Neural crest cell (in vitro differentiated cells): ENCODE measurements around the gene AMMECR1. TPM values are rescaled to one million over a fixed set of nuclear protein-coding genes. Genes with fewer than 3 reads are reported as not detected.

Source experiments
- DNase-seq: peaks from one replicate; pipeline ENCODE4 v3.0.0; 2021; ENCODE audit warnings: low read depth, mixed read lengths, low spot score
- H3K27ac Mint-ChIP-seq: one replicate; pipeline ENCODE4 v1.8.0; 2021; ENCODE audit warnings: mild to moderate bottlenecking, mixed read lengths; ENCODE audit not compliant: unreplicated experiment
- H3K27me3 Mint-ChIP-seq: 2 replicates; pipeline ENCODE4 v1.8.0; 2021; ENCODE audit warnings: low read depth, mild to moderate bottlenecking, mixed read lengths
- H3K36me3 Mint-ChIP-seq: 2 replicates; pipeline ENCODE4 v1.8.0; 2021; ENCODE audit warnings: low read depth, mild to moderate bottlenecking, mixed read lengths
- H3K4me1 Mint-ChIP-seq: 2 replicates; pipeline ENCODE4 v1.8.0; 2021; ENCODE audit warnings: mixed read lengths
- H3K4me3 Mint-ChIP-seq: one replicate; pipeline ENCODE4 v1.8.0; 2021; ENCODE audit warnings: mild to moderate bottlenecking, mixed read lengths
- H3K9me3 Mint-ChIP-seq: 2 replicates; pipeline ENCODE4 v1.8.0; 2021; ENCODE audit warnings: mixed read lengths
- total RNA-seq: library from RNA; stranded (reverse); gene quantifications from 2 replicates; pipeline ENCODE4 v1.2.1, GENCODE V29; 2021
- TF ChIP-seq, protein P1 (sequence below): fragments of 200-600 bp; sonication (generic); conservative IDR thresholded peaks from 2 replicates; pipeline ENCODE4 v1.5.0; 2021; ENCODE audit warnings: antibody characterized with exemption, mild to moderate bottlenecking

AMMECR1 gene
- total RNA-seq, 1 donor from 2014 or later, result 20.4 TPM

DNA sequence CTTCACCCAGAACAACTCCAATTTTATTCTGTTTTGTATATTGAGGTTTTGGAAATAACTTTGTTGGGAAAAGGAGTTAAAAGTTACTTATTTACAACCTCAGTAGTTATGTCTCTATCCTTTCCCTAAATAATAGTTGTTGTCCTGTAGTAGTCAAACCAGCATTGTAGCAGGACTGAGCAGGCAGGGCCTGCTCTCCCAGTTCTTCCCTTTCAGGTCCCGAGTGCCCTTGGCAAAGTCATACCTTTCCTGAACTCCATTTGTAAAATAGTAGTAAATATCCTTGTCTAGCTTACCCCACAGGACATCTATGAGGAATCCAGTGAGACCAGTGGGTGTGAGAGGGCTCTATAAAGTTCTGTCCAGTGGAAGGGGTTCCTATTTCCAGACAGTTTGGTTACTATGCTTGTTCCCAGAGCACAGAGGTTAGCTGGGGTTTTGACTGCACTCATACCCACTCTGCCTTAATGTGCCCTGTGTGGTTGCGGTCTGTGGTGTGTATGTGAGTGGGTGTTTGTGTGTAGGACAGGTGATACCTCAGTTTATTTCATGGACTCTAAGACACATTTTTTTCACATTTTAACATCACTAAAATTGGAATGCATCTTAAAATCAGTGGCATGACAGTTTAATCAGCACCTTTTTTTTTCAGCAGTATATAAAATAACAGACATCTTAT, 136.3 kb downstream of the AMMECR1 start:
- Mint-ChIP-seq H3K4me3 (no peak overlapping the region), H3K27ac (peak overlapping the region; percentile 11), H3K27me3 (no peaks in the 10 kb centered on the region), H3K36me3 (peaks cover 22% of the 10 kb centered on the region), H3K4me1 (no peaks in the 10 kb centered on the region), H3K9me3 (peaks cover 11% of the 10 kb centered on the region)
- DNase-seq, result no peak
- TF ChIP-seq, protein P1, sequence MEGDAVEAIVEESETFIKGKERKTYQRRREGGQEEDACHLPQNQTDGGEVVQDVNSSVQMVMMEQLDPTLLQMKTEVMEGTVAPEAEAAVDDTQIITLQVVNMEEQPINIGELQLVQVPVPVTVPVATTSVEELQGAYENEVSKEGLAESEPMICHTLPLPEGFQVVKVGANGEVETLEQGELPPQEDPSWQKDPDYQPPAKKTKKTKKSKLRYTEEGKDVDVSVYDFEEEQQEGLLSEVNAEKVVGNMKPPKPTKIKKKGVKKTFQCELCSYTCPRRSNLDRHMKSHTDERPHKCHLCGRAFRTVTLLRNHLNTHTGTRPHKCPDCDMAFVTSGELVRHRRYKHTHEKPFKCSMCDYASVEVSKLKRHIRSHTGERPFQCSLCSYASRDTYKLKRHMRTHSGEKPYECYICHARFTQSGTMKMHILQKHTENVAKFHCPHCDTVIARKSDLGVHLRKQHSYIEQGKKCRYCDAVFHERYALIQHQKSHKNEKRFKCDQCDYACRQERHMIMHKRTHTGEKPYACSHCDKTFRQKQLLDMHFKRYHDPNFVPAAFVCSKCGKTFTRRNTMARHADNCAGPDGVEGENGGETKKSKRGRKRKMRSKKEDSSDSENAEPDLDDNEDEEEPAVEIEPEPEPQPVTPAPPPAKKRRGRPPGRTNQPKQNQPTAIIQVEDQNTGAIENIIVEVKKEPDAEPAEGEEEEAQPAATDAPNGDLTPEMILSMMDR, result no peak

GRCh38 chrX:110180928-110181310, 137.0 kb downstream of the AMMECR1 start:
- no peaks in the 10 kb centered on the region for H3K27me3 Mint-ChIP-seq
- TF ChIP-seq, protein P1, result no peak
- no peaks in the 10 kb centered on the region for H3K4me1 Mint-ChIP-seq
- no peak overlapping the region for H3K4me3 Mint-ChIP-seq
- peaks cover 21% of the 10 kb centered on the region for H3K36me3 Mint-ChIP-seq
- DNase-seq, result no peak
- peaks cover 7% of the 10 kb centered on the region for H3K9me3 Mint-ChIP-seq
- no peak overlapping the region for H3K27ac Mint-ChIP-seq

- Mint-ChIP-seq H3K27ac (no peak overlapping the region), H3K4me1 (no peaks in the 10 kb centered on the region), H3K36me3 (peaks cover 19% of the 10 kb centered on the region), H3K9me3 (peaks cover 3% of the 10 kb centered on the region), H3K4me3 (no peak overlapping the region), H3K27me3 (no peaks in the 10 kb centered on the region)
- DNase-seq, result no peak
- TF ChIP-seq, protein P1, result no peak
Measured at GRCh38 chrX:110180176-110180927, 137.5 kb downstream of the AMMECR1 start.

DNA sequence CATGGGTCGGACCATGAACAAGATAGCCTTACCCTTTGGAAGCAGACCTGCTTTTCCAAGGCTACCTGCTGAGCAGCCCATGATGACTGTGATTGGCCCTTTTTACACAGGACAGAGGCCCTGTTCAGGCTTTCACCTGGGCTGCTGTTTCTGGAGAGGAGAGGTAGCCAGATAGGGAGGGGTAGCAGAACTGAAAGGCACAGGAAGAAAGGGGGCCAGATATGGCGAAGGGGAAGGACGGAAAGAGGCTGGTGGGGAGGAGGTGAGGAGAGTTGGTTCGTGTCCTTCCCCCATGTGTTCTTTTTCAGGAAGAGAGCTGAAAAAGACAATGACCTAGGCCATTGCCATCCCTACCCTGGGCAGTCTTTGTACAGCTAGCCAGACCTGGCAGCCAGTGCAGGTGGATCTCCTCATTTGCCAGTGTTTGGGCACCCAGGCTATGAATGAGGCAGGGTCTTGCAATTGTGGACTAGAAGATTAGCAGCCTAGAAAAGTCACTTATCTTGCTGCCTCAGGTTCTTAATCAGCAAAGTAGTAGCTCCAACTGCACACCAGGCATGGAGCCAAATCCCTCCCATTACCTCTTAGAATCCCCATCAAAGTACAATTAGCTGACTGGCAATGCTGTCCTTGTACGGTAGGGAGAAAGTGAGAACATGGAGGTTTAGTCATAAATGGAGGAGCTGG, 139.6 kb downstream of the AMMECR1 start:
- Mint-ChIP-seq H3K27me3 (no peaks in the 10 kb centered on the region), H3K9me3 (no peaks in the 10 kb centered on the region), H3K36me3 (peaks cover 18% of the 10 kb centered on the region), H3K27ac (no peak overlapping the region), H3K4me3 (no peak overlapping the region), H3K4me1 (no peaks in the 10 kb centered on the region)
- no peak for DNase-seq
- TF ChIP-seq, protein P1, result no peak

DNA sequence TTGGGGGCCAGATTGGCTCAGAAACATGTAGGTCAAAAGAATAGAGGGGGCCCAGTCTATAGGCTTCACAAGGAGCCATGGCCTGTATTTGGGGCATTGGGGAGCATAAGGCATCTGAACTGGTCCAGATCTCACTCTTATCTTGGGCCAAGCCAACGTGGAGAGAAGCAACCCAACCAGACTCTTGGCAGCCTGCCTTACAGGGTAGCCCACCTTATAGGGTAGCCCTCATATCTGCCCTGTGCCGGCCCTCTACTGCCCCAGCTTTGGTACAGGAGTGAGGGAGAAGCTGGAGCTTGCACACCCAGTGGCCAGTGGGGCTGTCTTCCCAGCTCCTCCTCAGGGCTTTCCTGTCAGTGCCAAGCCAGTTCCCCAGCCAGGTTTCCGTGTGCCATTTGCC, 142.2 kb downstream of the AMMECR1 start:
- H3K27ac Mint-ChIP-seq, result no peak overlapping the region
- H3K4me3 Mint-ChIP-seq, result no peak overlapping the region
- DNase-seq, result no peak
- no peaks in the 10 kb centered on the region for H3K4me1 Mint-ChIP-seq
- H3K9me3 Mint-ChIP-seq, result no peaks in the 10 kb centered on the region
- TF ChIP-seq, protein P1, result no peak
- no peaks in the 10 kb centered on the region for H3K27me3 Mint-ChIP-seq
- peaks cover 23% of the 10 kb centered on the region for H3K36me3 Mint-ChIP-seq
